Hepatocyte (in vitro differentiated cells): ENCODE measurements around the gene ITPRID2. TPM values are rescaled to one million over a fixed set of nuclear protein-coding genes. Genes with fewer than 3 reads are reported as not detected.

ENCODE experiments used
- DNase-seq: peaks from one replicate; pipeline ENCODE4 v3.0.0-alpha.2; 2016; ENCODE audit warnings: low spot score
- H2AFZ ChIP-seq: fragments of 200-600 bp; sonication (generic); 2 replicates; pipeline ENCODE4 v1.6.0; 2016; ENCODE audit warnings: antibody characterized with exemption, mild to moderate bottlenecking
- H3K27ac ChIP-seq: fragments of 200-600 bp; sonication (generic); 2 replicates; pipeline ENCODE4 v1.5.1; 2016; ENCODE audit warnings: mild to moderate bottlenecking
- H3K27me3 ChIP-seq: fragments of 200-600 bp; sonication (generic); 2 replicates; pipeline ENCODE4 v1.6.1; 2016
- H3K36me3 ChIP-seq: fragments of 200-600 bp; sonication (generic); replicated peaks from 2 replicates; pipeline ENCODE4 v1.5.1; 2016; ENCODE audit warnings: low read depth; ENCODE audit not compliant: insufficient read depth
- H3K4me1 ChIP-seq: fragments of 200-600 bp; sonication (generic); 2 replicates; pipeline ENCODE4 v1.5.1; 2016; ENCODE audit warnings: mild to moderate bottlenecking, moderate library complexity; ENCODE audit not compliant: insufficient read depth
- H3K4me2 ChIP-seq: fragments of 200-600 bp; sonication (generic); 2 replicates; pipeline ENCODE4 v1.6.0; 2016
- H3K4me3 ChIP-seq: fragments of 200-600 bp; sonication (generic); 2 replicates; pipeline ENCODE4 v1.5.1; 2016; ENCODE audit warnings: mild to moderate bottlenecking
- H3K79me2 ChIP-seq: fragments of 200-600 bp; sonication (generic); 2 replicates; pipeline ENCODE4 v1.6.0; 2017; ENCODE audit warnings: mild to moderate bottlenecking
- H3K9me2 ChIP-seq: fragments of 200-600 bp; sonication (generic); replicated peaks from 2 replicates; pipeline ENCODE4 v1.6.0; 2017; ENCODE audit warnings: mild to moderate bottlenecking; ENCODE audit not compliant: insufficient read depth
- H3K9me3 ChIP-seq: fragments of 200-600 bp; sonication (generic); 2 replicates; pipeline ENCODE4 v1.5.1; 2016; ENCODE audit warnings: low read depth, mild to moderate bottlenecking
- H4K20me1 ChIP-seq: fragments of 200-600 bp; sonication (generic); 2 replicates; pipeline ENCODE4 v1.6.0; 2016; ENCODE audit warnings: mild to moderate bottlenecking; ENCODE audit not compliant: insufficient read depth, poor library complexity, severe bottlenecking
- CTCF ChIP-seq: fragments of 200-600 bp; sonication (generic); IDR thresholded peaks from 2 replicates; pipeline ENCODE4 v1.5.1; 2016; ENCODE audit warnings: antibody characterized with exemption, mild to moderate bottlenecking; ENCODE audit not compliant: poor library complexity
- EZH2 ChIP-seq: fragments of 200-600 bp; sonication (generic); IDR thresholded peaks from 2 replicates; pipeline ENCODE4 v1.6.1; 2016; ENCODE audit warnings: antibody characterized with exemption, mild to moderate bottlenecking, borderline replicate concordance
- EZH2phosphoT487 ChIP-seq: fragments of 200-600 bp; sonication (generic); IDR thresholded peaks from one replicate; pipeline ENCODE4 v1.6.1; 2018; ENCODE audit warnings: antibody characterized with exemption, mild to moderate bottlenecking, low read depth, moderate library complexity; ENCODE audit not compliant: unreplicated experiment, severe bottlenecking
- WGBS: methylation state at CpG from one replicate; pipeline ENCODE4 v1.1.6; 2016; ENCODE audit warnings: low lambda C conversion rate; ENCODE audit errors: missing lambda C conversion rate; 5-methylcytosine and 5-hydroxymethylcytosine counted together
- polyA plus RNA-seq: library from polyadenylated mRNA; unstranded; fragments of >200 nt; fragmentation: Nextera tagmentation; extraction: Ambion mirVana; gene quantifications from 2 replicates; pipeline ENCODE4 v1.2.1, GENCODE V29; 2016
- total RNA-seq: library from RNA; depleted of rRNA; stranded (reverse); fragments of >200 nt; gene quantifications from 2 replicates; pipeline ENCODE4 v1.2.3, GENCODE V29; 2014

Gene ITPRID2
- total and polyA plus RNA-seq, 2 experiments from 2014 or later = 52.5 to 183 TPM

- Histone ChIP-seq H3K27ac (no peak overlapping the region), H3K9me2 (no peaks in the 10 kb centered on the region), H3K36me3 (no peaks in the 10 kb centered on the region), H3K79me2 (no peaks in the 10 kb centered on the region), H2AFZ (no peak overlapping the region), H4K20me1 (no peaks in the 10 kb centered on the region), H3K4me3 (no peak overlapping the region), H3K27me3 (no peaks in the 10 kb centered on the region), H3K9me3 (no peaks in the 10 kb centered on the region), H3K4me1 (no peaks in the 10 kb centered on the region), H3K4me2 (no peak overlapping the region)
- TF ChIP-seq EZH2phosphoT487 = no peak
- no peak for TF ChIP-seq EZH2
- no peak for TF ChIP-seq CTCF
- WGBS = 78% methylated on average over 2 of the region's 2 CpGs
- DNase-seq = no peak
These were observed 87.0 kb downstream of the ITPRID2 start for GRCh38 chr2:181978351-181979150.

Other genes with a start within 250 kb of the ITPRID2 start
- gene CERKL, start 234.6 kb upstream of the ITPRID2 start, total RNA-seq = 1.1 and 2.3 TPM in 2 replicates
- 1.9 and 2.0 TPM in 2 replicates for gene CERKL, start 234.6 kb upstream of the ITPRID2 start, polyA plus RNA-seq
- gene NEUROD1, start 211.2 kb upstream of the ITPRID2 start, total RNA-seq = 0.60 and 1.3 TPM in 2 replicates
- gene NEUROD1, start 211.2 kb upstream of the ITPRID2 start, polyA plus RNA-seq = 0.17 and 0.53 TPM in 2 replicates
- 0.40 and 8.4 TPM in 2 replicates for gene PPP1R1C, start 94.1 kb downstream of the ITPRID2 start, total RNA-seq
- gene PPP1R1C, start 94.1 kb downstream of the ITPRID2 start, polyA plus RNA-seq = 10.7 and 12.4 TPM in 2 replicates